ENCODE measurements around the gene ATPAF1.
"Not testable (repeated sequence)": the region's sequence is repeated elsewhere in the genome, so short reads cannot be mapped to it uniquely, and the experiment has no call there.

ATPAF1 gene

DNA sequence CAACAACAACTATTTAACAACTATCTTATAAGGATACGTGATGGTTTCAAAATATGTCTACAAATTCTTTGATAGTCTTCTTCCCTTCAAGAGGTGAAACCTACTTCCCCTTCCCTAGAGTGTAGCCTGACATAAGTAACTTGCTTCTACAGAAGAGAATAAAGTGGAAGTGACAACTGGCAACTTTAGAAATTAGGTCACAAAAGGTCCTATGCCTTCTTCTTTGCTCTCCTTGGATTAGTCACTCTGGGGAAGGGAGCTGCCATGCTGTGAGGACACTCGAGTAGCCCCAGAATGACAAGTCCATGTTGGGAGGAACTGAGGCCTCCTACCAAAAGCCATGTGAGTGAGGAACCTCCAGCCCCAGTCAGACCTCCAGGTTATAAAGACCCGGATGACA, 31.5 kb upstream of the ATPAF1 start:
- no peak overlapping the region for H3K9ac ChIP-seq (ENCODE audit: low read depth, low read length, poor library complexity, severe bottlenecking)
- no peak overlapping the region for H2AFZ ChIP-seq (ENCODE audit: low read length)
- no peaks in the 10 kb centered on the region for H3K27me3 ChIP-seq (ENCODE audit: insufficient read depth, low read length, poor library complexity, severe bottlenecking)
- TF ChIP-seq, protein P1, sequence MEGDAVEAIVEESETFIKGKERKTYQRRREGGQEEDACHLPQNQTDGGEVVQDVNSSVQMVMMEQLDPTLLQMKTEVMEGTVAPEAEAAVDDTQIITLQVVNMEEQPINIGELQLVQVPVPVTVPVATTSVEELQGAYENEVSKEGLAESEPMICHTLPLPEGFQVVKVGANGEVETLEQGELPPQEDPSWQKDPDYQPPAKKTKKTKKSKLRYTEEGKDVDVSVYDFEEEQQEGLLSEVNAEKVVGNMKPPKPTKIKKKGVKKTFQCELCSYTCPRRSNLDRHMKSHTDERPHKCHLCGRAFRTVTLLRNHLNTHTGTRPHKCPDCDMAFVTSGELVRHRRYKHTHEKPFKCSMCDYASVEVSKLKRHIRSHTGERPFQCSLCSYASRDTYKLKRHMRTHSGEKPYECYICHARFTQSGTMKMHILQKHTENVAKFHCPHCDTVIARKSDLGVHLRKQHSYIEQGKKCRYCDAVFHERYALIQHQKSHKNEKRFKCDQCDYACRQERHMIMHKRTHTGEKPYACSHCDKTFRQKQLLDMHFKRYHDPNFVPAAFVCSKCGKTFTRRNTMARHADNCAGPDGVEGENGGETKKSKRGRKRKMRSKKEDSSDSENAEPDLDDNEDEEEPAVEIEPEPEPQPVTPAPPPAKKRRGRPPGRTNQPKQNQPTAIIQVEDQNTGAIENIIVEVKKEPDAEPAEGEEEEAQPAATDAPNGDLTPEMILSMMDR (conservative IDR thresholded peaks at IDR 0.05; ENCODE audit: low read length): no peak
- H3K79me2 ChIP-seq (ENCODE audit: insufficient read depth, low read length): peaks cover 86% of the 10 kb centered on the region
- H3K36me3 ChIP-seq (ENCODE audit: insufficient read depth, low read length): peaks cover 72% of the 10 kb centered on the region
- no peaks in the 10 kb centered on the region for H3K9me2 ChIP-seq (replicated peaks; ENCODE audit: low read depth, low read length)
- no peaks in the 10 kb centered on the region for H3F3A ChIP-seq (ENCODE audit: low read depth)
- peaks cover 43% of the 10 kb centered on the region for H3K4me1 ChIP-seq (ENCODE audit: insufficient read depth, low read length, poor library complexity, severe bottlenecking)
- H3K4me2 ChIP-seq (ENCODE audit: low read depth, low read length, poor library complexity, severe bottlenecking): no peak overlapping the region
- H4K20me1 ChIP-seq (ENCODE audit: insufficient read depth, low read length, poor library complexity, severe bottlenecking): no peaks in the 10 kb centered on the region
- H3K4me3 ChIP-seq (ENCODE audit: low read length, poor library complexity, severe bottlenecking): no peak overlapping the region
- no peaks in the 10 kb centered on the region for H3K9me3 ChIP-seq (ENCODE audit: insufficient read depth, low read depth, low read length)

- H3K9ac ChIP-seq (ENCODE audit: low read depth, low read length, poor library complexity, severe bottlenecking): no peak overlapping the region
- no peak overlapping the region for H3K4me3 ChIP-seq (ENCODE audit: low read length, poor library complexity, severe bottlenecking)
- H3K36me3 ChIP-seq (ENCODE audit: insufficient read depth, low read length): peaks cover 57% of the 10 kb centered on the region
- H3K4me2 ChIP-seq (ENCODE audit: low read depth, low read length, poor library complexity, severe bottlenecking): no peak overlapping the region
- H4K20me1 ChIP-seq (ENCODE audit: insufficient read depth, low read length, poor library complexity, severe bottlenecking): no peaks in the 10 kb centered on the region
- H3K27me3 ChIP-seq (ENCODE audit: insufficient read depth, low read length, poor library complexity, severe bottlenecking): no peaks in the 10 kb centered on the region
- TF ChIP-seq, protein P1 (conservative IDR thresholded peaks at IDR 0.05; ENCODE audit: low read length): no peak
- TF ChIP-seq EZH2phosphoT487 (IDR thresholded peaks at IDR 0.05; ENCODE audit: borderline replicate concordance): no peak
- peaks cover 50% of the 10 kb centered on the region for H3K4me1 ChIP-seq (ENCODE audit: insufficient read depth, low read length, poor library complexity, severe bottlenecking)
- peaks cover 80% of the 10 kb centered on the region for H3K79me2 ChIP-seq (ENCODE audit: insufficient read depth, low read length)
- no peaks in the 10 kb centered on the region for H3K9me3 ChIP-seq (ENCODE audit: insufficient read depth, low read depth, low read length)
- no peak overlapping the region for H2AFZ ChIP-seq (ENCODE audit: low read length)
- H3F3A ChIP-seq (ENCODE audit: low read depth): no peaks in the 10 kb centered on the region
- H3K9me2 ChIP-seq (replicated peaks; ENCODE audit: low read depth, low read length): no peaks in the 10 kb centered on the region
Measured at GRCh38 chr1:46697053-46697452, 28.9 kb upstream of the ATPAF1 start.

- H3K4me3 ChIP-seq (ENCODE audit: low read length, poor library complexity, severe bottlenecking); H3K4me2 ChIP-seq (ENCODE audit: low read depth, low read length, poor library complexity, severe bottlenecking); H4K20me1 ChIP-seq (ENCODE audit: insufficient read depth, low read length, poor library complexity, severe bottlenecking); H3K27me3 ChIP-seq (ENCODE audit: insufficient read depth, low read length, poor library complexity, severe bottlenecking); H3F3A ChIP-seq (ENCODE audit: low read depth); H3K9ac ChIP-seq (ENCODE audit: low read depth, low read length, poor library complexity, severe bottlenecking); H3K9me3 ChIP-seq (ENCODE audit: insufficient read depth, low read depth, low read length); H3K9me2 ChIP-seq (replicated peaks; ENCODE audit: low read depth, low read length); H2AFZ ChIP-seq (ENCODE audit: low read length): not testable (repeated sequence)
- Histone ChIP-seq H3K79me2 (ENCODE audit: insufficient read depth, low read length) (peaks cover 73% of the 10 kb centered on the region), H3K4me1 (ENCODE audit: insufficient read depth, low read length, poor library complexity, severe bottlenecking) (peaks cover 63% of the 10 kb centered on the region), H3K36me3 (ENCODE audit: insufficient read depth, low read length) (peaks cover 69% of the 10 kb centered on the region)
Measured at GRCh38 chr1:46694676-46695075, 26.5 kb upstream of the ATPAF1 start.
